Cardiac muscle cell (in vitro differentiated cells and primary cell): ENCODE data around the gene PID1. TPM values are rescaled to one million over a fixed set of nuclear protein-coding genes. Genes with fewer than 3 reads are reported as not detected.
"Not testable (repeated sequence)": the region's sequence is repeated elsewhere in the genome, so short reads cannot be mapped to it uniquely, and the experiment has no call there.

ENCODE experiments used
- DNase-seq, 2 donors: peaks; one replicate each; pipeline versions ENCODE4 v3.0.0 to v3.0.0-alpha.2; 2010 to 2017; ENCODE audit warnings: low read depth in 1 of 2, low spot score in 1 of 2
- H3K27ac ChIP-seq: fragments of 200-600 bp; sonication (generic); 2 replicates; pipeline ENCODE4 v1.5.1; 2016
- H3K27me3 ChIP-seq: fragments of 200-600 bp; sonication (generic); 2 replicates; pipeline ENCODE4 v1.6.0; 2016; ENCODE audit warnings: control low read depth
- H3K36me3 ChIP-seq: fragments of 200-600 bp; sonication (generic); 2 replicates; pipeline ENCODE4 v1.5.1; 2016; ENCODE audit warnings: control low read depth
- H3K4me1 ChIP-seq: fragments of 200-600 bp; sonication (generic); 2 replicates; pipeline ENCODE4 v1.8.1; 2017; ENCODE audit warnings: low read depth, mild to moderate bottlenecking, mixed run types
- H3K4me3 ChIP-seq: fragments of 200-600 bp; sonication (generic); 2 replicates; pipeline ENCODE4 v1.5.1; 2016; ENCODE audit warnings: mild to moderate bottlenecking
- H3K9me3 ChIP-seq: fragments of 200-600 bp; sonication (generic); 2 replicates; pipeline ENCODE4 v1.5.1; 2017; ENCODE audit warnings: low read depth, mild to moderate bottlenecking, control low read depth
- CTCF ChIP-seq: IDR thresholded peaks from 2 replicates; pipeline ENCODE4 v1.5.1; 2012; ENCODE audit warnings: low read depth, mild to moderate bottlenecking, low read length
- polyA plus RNA-seq: library from polyadenylated mRNA; unstranded; fragments of >200 nt; fragmentation: Nextera tagmentation; extraction: Ambion mirVana; gene quantifications from 2 replicates; pipeline ENCODE4 v1.2.1, GENCODE V29; 2016
- total RNA-seq: library from RNA; depleted of rRNA; stranded (reverse); fragments of >200 nt; gene quantifications from 2 replicates; pipeline ENCODE4 v1.2.3, GENCODE V29; 2016

The PID1 gene
- total and polyA plus RNA-seq, 2 experiments from 2014 or later, result 0.42 to 0.43 TPM

DNA sequence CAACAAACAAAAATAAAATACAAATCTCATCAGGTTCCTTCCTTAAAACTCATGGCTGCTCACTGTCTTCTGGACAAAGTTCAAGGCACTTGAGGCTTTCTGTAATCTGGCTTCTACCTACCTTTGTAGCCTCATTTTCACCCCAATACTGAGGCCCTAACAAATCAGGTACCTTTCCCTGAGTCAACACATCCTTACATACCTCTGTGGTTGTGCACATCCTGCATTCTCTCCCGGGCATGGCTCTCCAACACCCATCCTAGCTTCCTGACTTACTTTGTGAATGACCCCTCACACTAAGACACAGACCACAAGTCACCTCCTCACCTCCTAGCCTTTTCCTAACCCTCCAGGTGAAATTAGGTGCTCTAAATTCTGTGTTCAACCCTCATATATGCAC lies 190.9 kb downstream of the PID1 start:
- Histone ChIP-seq H3K36me3 (no peaks in the 10 kb centered on the region), H3K9me3 (no peaks in the 10 kb centered on the region), H3K27me3 (peaks cover 6% of the 10 kb centered on the region), H3K4me1 (peaks cover 9% of the 10 kb centered on the region), H3K4me3 (no peak overlapping the region), H3K27ac (no peak overlapping the region)
- no peak for DNase-seq
- TF ChIP-seq CTCF, result no peak

DNA sequence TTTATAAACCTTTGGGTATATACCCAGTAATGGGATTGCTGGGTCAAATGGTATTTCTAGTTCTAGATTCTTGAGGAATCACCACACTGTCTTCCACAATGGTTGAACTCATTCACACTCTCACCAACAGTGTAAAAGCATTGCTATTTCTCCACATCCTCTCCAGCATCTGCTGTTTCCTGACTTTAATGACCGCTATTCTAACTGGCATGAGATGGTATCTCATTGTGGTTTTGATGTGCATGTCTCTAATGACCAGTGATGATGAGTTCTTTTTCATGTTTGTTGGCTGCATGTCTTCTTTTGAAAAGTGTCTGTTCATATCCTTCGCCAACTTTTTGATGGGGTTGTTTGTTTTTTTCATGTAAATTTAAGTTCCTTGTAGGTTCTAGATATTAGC lies 194.2 kb downstream of the PID1 start:
- DNase-seq, H3K9me3 ChIP-seq: not testable (repeated sequence)

DNA sequence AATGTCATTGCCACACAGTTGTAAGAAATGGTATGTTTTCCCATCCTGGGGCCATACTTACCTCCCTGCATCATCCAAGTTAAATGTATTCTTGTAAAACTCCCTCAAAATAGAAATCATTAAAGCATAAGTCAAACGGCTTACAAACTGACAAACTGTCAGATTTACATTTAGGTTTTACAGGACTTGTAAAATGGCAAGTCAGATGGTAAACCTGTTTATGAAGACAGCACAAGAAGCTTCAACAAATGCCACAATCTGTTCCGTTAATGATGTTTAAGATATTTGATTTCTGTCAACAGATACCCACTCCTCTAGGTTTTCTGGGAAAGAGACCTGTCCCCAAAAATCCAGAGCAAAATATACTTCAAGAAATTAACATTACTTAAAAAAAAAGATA lies 197.2 kb downstream of the PID1 start:
- Histone ChIP-seq H3K9me3 (no peaks in the 10 kb centered on the region), H3K27ac (no peak overlapping the region), H3K36me3 (no peaks in the 10 kb centered on the region), H3K27me3 (no peaks in the 10 kb centered on the region), H3K4me3 (no peak overlapping the region), H3K4me1 (no peaks in the 10 kb centered on the region)
- DNase-seq, result no peak
- no peak for TF ChIP-seq CTCF

More for the DNA sequence above, 194.2 kb downstream of the PID1 start:
- H3K27me3 ChIP-seq, H3K36me3 ChIP-seq, H3K4me1 ChIP-seq, H3K4me3 ChIP-seq, H3K27ac ChIP-seq: not testable (repeated sequence)

DNA sequence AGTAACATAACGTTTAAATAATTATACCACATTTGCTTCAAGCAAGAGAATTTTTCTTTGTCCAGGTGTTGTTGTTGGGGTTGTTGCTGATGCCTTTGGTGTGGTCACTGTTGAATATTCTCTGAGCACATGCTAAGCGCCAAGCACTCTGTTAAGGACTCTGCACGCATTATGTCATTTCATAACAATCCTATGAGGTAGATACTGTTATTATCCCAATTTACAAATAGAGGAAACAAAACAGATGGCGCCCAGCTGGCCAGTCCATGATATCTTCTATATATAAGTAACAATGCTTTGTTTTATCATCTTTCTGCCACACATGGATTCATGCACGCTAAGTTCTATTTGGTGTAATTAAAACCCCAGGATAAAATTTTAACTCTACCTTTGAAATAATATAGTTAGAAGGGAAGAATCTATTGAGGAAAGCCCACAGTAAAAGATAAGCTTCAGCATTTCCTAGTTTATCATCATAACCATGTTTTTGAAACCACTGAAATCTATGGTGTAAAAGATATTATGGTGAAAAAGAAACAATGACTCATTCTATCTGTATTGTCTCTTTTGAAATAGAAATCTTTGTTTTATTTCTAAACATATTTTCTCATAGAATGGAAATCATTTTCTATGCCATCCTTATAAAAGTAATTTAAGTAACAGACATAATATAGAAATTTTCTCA lies 199.7 kb downstream of the PID1 start:
- no peaks in the 10 kb centered on the region for H3K9me3 ChIP-seq
- no peaks in the 10 kb centered on the region for H3K36me3 ChIP-seq
- H3K4me1 ChIP-seq, result no peaks in the 10 kb centered on the region
- H3K27ac ChIP-seq, result no peak overlapping the region
- no peaks in the 10 kb centered on the region for H3K27me3 ChIP-seq
- peak in 1 of 2 donors; percentile 63 for DNase-seq
- no peak for TF ChIP-seq CTCF
- H3K4me3 ChIP-seq, result no peak overlapping the region

DNA sequence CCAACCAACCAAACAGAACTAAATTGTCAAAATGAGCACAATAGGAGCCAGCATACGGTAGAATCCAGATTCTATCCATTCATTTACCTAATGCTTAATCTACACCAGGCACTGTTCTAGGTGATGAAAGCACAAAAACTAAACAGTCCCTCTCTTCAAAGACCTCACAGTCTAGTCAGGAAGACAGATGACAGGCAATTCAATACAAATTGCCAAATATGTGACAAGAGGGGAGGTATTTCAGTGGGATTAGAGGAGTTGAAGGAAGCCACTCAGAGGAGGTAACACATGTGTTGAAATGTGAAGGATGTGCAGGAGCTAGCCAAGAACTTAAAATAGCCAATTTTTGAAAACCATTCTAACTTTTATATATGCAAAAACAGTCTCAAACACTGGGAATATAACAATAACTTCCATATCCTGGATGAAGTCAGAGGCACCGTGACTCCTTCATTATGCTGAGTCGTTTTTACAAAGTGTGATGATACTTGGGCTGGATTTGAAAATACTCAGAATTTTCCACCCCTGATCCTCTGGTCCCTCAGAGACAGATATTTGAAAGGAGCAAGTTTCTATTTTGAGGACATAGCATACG lies 204.9 kb downstream of the PID1 start:
- H3K27me3 ChIP-seq, result no peaks in the 10 kb centered on the region
- DNase-seq, result peak; percentile 16 to 68
- no peaks in the 10 kb centered on the region for H3K4me1 ChIP-seq
- H3K36me3 ChIP-seq, result no peaks in the 10 kb centered on the region
- H3K4me3 ChIP-seq, result no peak overlapping the region
- H3K27ac ChIP-seq, result no peak overlapping the region
- H3K9me3 ChIP-seq, result no peaks in the 10 kb centered on the region
- no peak for TF ChIP-seq CTCF

DNA sequence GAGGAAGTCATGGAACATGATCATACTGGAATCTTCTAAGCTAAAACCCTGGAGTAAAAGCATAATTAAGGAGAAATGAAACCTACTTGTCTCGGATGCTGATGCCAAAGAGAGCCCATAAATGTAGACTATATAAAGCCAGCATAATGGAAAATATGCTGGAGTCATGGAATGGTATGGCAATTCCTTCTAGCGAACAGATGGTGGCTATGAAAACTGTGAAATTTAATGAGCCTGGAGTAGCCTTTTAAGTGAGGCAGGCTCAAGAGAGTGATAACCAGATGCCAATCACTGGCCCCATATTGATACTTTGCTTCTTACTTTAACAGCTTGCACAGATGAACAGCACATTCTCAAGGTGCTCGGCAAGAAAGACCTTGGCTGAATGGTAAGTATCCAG lies 206.3 kb downstream of the PID1 start:
- no peak for DNase-seq
- H3K9me3 ChIP-seq, result no peaks in the 10 kb centered on the region
- TF ChIP-seq CTCF, result no peak
- H3K27me3 ChIP-seq, result no peaks in the 10 kb centered on the region
- no peaks in the 10 kb centered on the region for H3K4me1 ChIP-seq
- no peak overlapping the region for H3K27ac ChIP-seq
- H3K36me3 ChIP-seq, result no peaks in the 10 kb centered on the region
- H3K4me3 ChIP-seq, result no peak overlapping the region
